Caco-2 (cell line): ENCODE data around the gene ISOC2. TPM values are rescaled to one million over a fixed set of nuclear protein-coding genes. Genes with fewer than 3 reads are reported as not detected.

Experiments used
- BruUV-seq: library from RNA; stranded (reverse); fragments of 400-500 nt; replicated peaks from 2 replicates; lab custom pipeline; 2021; lab: Mats Ljungman, UMichigan
- CTCF ChIA-PET: fragments of 300-600 bp; sonication (Branson Sonifier 250); formaldehyde crosslinking; loops from one replicate; lab custom pipeline; 2022; ENCODE audit warnings: antibody characterized with exemption; lab: Charles Lee
- POLR2A ChIA-PET: fragments of 300-600 bp; sonication (Branson Sonifier 250); formaldehyde crosslinking; loops from one replicate; lab custom pipeline; 2022; ENCODE audit warnings: antibody characterized with exemption; lab: Charles Lee
- DNase-seq, 2 experiments: peaks; one replicate each; pipeline versions ENCODE4 v3.0.0 to v3.0.0-alpha.2; 2020 to 2022
- H3K27me3 ChIP-seq: replicated peaks from 2 replicates; pipeline ENCODE4 v1.6.0; 2011; ENCODE audit warnings: low read length; ENCODE audit not compliant: control insufficient read depth, insufficient read depth
- H3K36me3 ChIP-seq: 2 replicates; pipeline ENCODE4 v1.5.1; 2011; ENCODE audit warnings: low read length; ENCODE audit not compliant: control insufficient read depth, insufficient read depth
- H3K4me1 ChIP-seq: fragments of 250-450 bp; sonication (Bioruptor Pico); 2 replicates; pipeline ENCODE4 v1.5.1; 2020; ENCODE audit warnings: mild to moderate bottlenecking
- H3K4me3 ChIP-seq: 2 replicates; pipeline ENCODE4 v1.5.1; 2011; ENCODE audit warnings: low read depth, mild to moderate bottlenecking, control low read depth, low read length
- H3K9me3 ChIP-seq: fragments of 250-450 bp; sonication (Bioruptor Pico); 2 replicates; pipeline ENCODE4 v1.5.1; 2020; ENCODE audit warnings: mild to moderate bottlenecking, moderate library complexity
- H3K27ac Mint-ChIP-seq: one replicate; pipeline ENCODE4 v1.8.0; 2022; ENCODE audit warnings: mixed read lengths; ENCODE audit not compliant: unreplicated experiment
- H3K27me3 Mint-ChIP-seq: one replicate; pipeline ENCODE4 v1.8.0; 2022; ENCODE audit warnings: mixed read lengths; ENCODE audit not compliant: insufficient read depth, unreplicated experiment
- H3K36me3 Mint-ChIP-seq: one replicate; pipeline ENCODE4 v1.8.0; 2022; ENCODE audit warnings: mild to moderate bottlenecking, mixed read lengths; ENCODE audit not compliant: insufficient read depth, unreplicated experiment
- H3K4me1 Mint-ChIP-seq: one replicate; pipeline ENCODE4 v1.8.0; 2022; ENCODE audit warnings: low read depth, mixed read lengths; ENCODE audit not compliant: unreplicated experiment
- H3K4me3 Mint-ChIP-seq: one replicate; pipeline ENCODE4 v1.8.0; 2022; ENCODE audit warnings: mild to moderate bottlenecking, moderate library complexity, mixed read lengths; ENCODE audit not compliant: unreplicated experiment
- H3K9me3 Mint-ChIP-seq: one replicate; pipeline ENCODE4 v1.8.0; 2022; ENCODE audit warnings: mixed read lengths; ENCODE audit not compliant: unreplicated experiment
- CTCF ChIP-seq, 2 experiments: fragments of 200-600 bp in 1 of 2; IDR thresholded peaks; 1 replicate in 1 of 2; 2 replicates in 1 of 2; pipeline versions ENCODE4 v1.5.1 to v1.8.0; 2011 to 2022; ENCODE audit warnings: antibody characterized with exemption in 1 of 2, control low read depth in 1 of 2, inconsistent platforms in 1 of 2, low read depth in 1 of 2, low read length in 1 of 2, mild to moderate bottlenecking in 1 of 2, moderate library complexity in 1 of 2; ENCODE audit not compliant: insufficient read depth in 1 of 2, severe bottlenecking in 1 of 2, unreplicated experiment in 1 of 2
- intact Hi-C: fragments of 100-400 bp; cut with micrococcal nuclease; formaldehyde crosslinking; loops from one replicate; pipeline ENCODE4 v1.10.0; 2022; ENCODE audit not compliant: unreplicated experiment
- total RNA-seq: library from RNA; stranded (reverse); gene quantifications from 2 replicates; pipeline ENCODE4 v1.2.3, GENCODE V29; 2022

ISOC2 gene
- total RNA-seq, 1 experiment from 2014 or later: 40.6 TPM

DNA sequence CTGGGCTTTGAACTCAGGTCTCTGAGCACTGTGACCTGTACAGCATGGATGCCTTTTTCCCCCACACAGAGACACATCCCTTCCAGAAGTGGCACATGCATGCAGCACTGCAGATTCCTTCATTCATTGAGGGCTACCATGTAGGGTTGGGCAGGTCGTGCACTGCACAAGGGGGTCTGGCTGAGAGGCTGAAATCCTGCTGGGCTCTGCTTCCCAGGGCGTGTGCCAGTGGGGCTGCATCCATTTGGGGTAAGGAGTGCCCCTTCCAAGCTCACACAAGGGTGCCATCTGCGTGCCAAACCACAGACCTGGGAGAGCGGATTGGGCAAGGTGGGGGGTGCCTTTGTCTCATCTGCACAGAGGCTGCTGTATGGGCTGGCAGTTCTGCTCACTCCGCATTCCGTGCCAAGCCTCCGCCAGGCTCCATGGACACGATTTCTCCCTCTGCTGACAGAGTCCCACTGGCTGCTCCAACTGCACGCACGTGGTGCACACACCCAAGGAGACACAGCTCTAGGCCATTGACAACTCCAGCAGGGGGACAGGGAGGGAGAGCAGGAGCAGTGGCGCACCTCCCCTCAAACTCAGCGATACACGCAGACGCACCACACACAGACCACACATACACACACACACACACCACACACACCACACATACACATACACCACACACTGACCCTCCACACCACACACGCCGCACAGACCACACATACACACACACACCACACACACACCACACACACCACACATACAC lies 13.8 kb downstream of the ISOC2 start:
- Histone ChIP-seq H3K9me3 (no peaks in the 10 kb centered on the region), H3K4me1 (peaks cover 4% of the 10 kb centered on the region; the same call in 1 of the 2 replicates), H3K36me3 (no peaks in the 10 kb centered on the region), H3K4me3 (no peak overlapping the region), H3K27me3 (peaks cover 7% of the 10 kb centered on the region)
- ChIA-PET POLR2A (interaction anchor here (0.6 to 1.2 kb wide), 2 partner anchors 29 to 240 kb away, joined by 3 read pairs; no protein-coding TSS in a partner anchor), CTCF (interaction anchor here (0.7 to 1.3 kb wide), 4 partner anchors 11 to 65 kb away, joined by 3 to 4 read pairs (median 4); partner anchors contain the start of gene ISOC2)
- intact Hi-C loops: no loop called here
- DNase-seq: peak; percentile 57 to 78
- Mint-ChIP-seq H3K27me3 (peaks cover 35% of the 10 kb centered on the region), H3K27ac (no peak overlapping the region), H3K9me3 (no peaks in the 10 kb centered on the region), H3K4me1 (no peaks in the 10 kb centered on the region), H3K4me3 (no peak overlapping the region), H3K36me3 (no peaks in the 10 kb centered on the region)
- TF ChIP-seq CTCF (IDR thresholded peaks at IDR 0.05; ENCODE audit: insufficient read depth in 1 of 2, low read depth in 1 of 2, low read length in 1 of 2, severe bottlenecking in 1 of 2, unreplicated experiment in 1 of 2): no peak
- no TSS peak for BruUV-seq

DNA sequence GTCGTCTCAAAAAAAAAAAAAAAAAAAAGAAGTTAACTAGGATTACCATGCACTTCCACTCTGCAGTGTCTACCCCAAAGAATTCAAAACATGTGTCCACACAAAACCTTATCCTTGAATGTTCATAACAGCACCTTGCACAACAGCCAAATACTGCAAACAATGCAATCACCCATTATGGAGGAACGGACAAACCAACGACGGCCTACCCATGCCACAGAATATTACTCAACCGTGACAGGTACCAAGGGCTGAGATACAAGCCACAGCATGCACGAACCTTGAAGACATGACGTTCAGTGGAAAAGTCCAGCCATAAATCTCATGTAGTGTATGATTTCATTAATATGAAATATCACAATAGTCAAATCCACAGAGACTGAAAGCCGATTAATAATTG lies 15.4 kb downstream of the ISOC2 start:
- no peak for DNase-seq
- no peaks in the 10 kb centered on the region for H3K9me3 ChIP-seq
- ChIA-PET POLR2A (interaction anchor here (0.7 to 0.8 kb wide), 2 partner anchors 56 to 187 kb away, joined by 5 read pairs; no protein-coding TSS in a partner anchor), CTCF (interaction anchor here (0.6 kb wide), 1 partner anchor 9 kb away, joined by 3 read pairs; no protein-coding TSS in a partner anchor)
- H3K36me3 Mint-ChIP-seq: no peaks in the 10 kb centered on the region
- H3K9me3 Mint-ChIP-seq: no peaks in the 10 kb centered on the region
- no TSS peak for BruUV-seq
- H3K4me3 ChIP-seq: no peak overlapping the region
- H3K27me3 ChIP-seq: peaks cover 12% of the 10 kb centered on the region
- H3K36me3 ChIP-seq: no peaks in the 10 kb centered on the region
- no peaks in the 10 kb centered on the region for H3K4me1 Mint-ChIP-seq
- H3K4me1 ChIP-seq: peaks cover 4% of the 10 kb centered on the region; the same call in 1 of the 2 replicates
- TF ChIP-seq CTCF (IDR thresholded peaks at IDR 0.05; ENCODE audit: insufficient read depth in 1 of 2, low read depth in 1 of 2, low read length in 1 of 2, severe bottlenecking in 1 of 2, unreplicated experiment in 1 of 2): no peak
- intact Hi-C loops: no loop called here
- H3K4me3 Mint-ChIP-seq: no peak overlapping the region
- no peak overlapping the region for H3K27ac Mint-ChIP-seq
- peaks cover 38% of the 10 kb centered on the region for H3K27me3 Mint-ChIP-seq

GRCh38 chr19:55444646-55445045 lies 16.8 kb downstream of the ISOC2 start:
- Mint-ChIP-seq H3K36me3 (no peaks in the 10 kb centered on the region), H3K4me1 (no peaks in the 10 kb centered on the region), H3K27me3 (peaks cover 32% of the 10 kb centered on the region), H3K27ac (no peak overlapping the region), H3K9me3 (no peaks in the 10 kb centered on the region), H3K4me3 (no peak overlapping the region)
- Histone ChIP-seq H3K36me3 (no peaks in the 10 kb centered on the region), H3K4me1 (peaks cover 11% of the 10 kb centered on the region; the same call in 1 of the 2 replicates), H3K9me3 (0 out of 2 replicates have a peak, but pooled peaks cover 3% of the 10 kb centered on the region), H3K4me3 (no peak overlapping the region), H3K27me3 (peaks cover 10% of the 10 kb centered on the region)
- ChIA-PET POLR2A (no interaction called here), CTCF (interaction anchor here (0.5 to 1.2 kb wide), 2 partner anchors 17 to 299 kb away, joined by 3 to 4 read pairs; no protein-coding TSS in a partner anchor)
- no peak for TF ChIP-seq CTCF (IDR thresholded peaks at IDR 0.05; ENCODE audit: insufficient read depth in 1 of 2, low read depth in 1 of 2, low read length in 1 of 2, severe bottlenecking in 1 of 2, unreplicated experiment in 1 of 2)
- BruUV-seq: no TSS peak
- DNase-seq: no peak
- intact Hi-C loops: no loop called here
